GM18907 (cell line): ENCODE measurements around the gene ARPP19.
"Not testable (repeated sequence)": the region's sequence is repeated elsewhere in the genome, so short reads cannot be mapped to it uniquely, and the experiment has no call there.

Experiments
- ATAC-seq: cut with Tn5 transposase; IDR thresholded peaks from one replicate; pipeline ENCODE4 v1.9.1; 2021; ENCODE audit warnings: mild to moderate bottlenecking, moderate library complexity; ENCODE audit not compliant: unreplicated experiment

ARPP19 gene

GRCh38 chr15:52515343-52515742 lies 53.5 kb downstream of the ARPP19 start:
- no peak for ATAC-seq

- ATAC-seq: no peak
Measured at GRCh38 chr15:52514482-52514881, 54.3 kb downstream of the ARPP19 start.

GRCh38 chr15:52512869-52513268 lies 56.0 kb downstream of the ARPP19 start:
- not testable (repeated sequence) for ATAC-seq

- ATAC-seq: no peak
Measured at GRCh38 chr15:52511084-52511483, 57.7 kb downstream of the ARPP19 start.

GRCh38 chr15:52509500-52510245 lies 59.2 kb downstream of the ARPP19 start:
- ATAC-seq: no peak

- ATAC-seq: no peak
Measured at GRCh38 chr15:52506549-52506948, 62.3 kb downstream of the ARPP19 start.

- ATAC-seq: no peak
Measured at GRCh38 chr15:52505151-52505550, 63.7 kb downstream of the ARPP19 start.

- peak; percentile 89 for ATAC-seq
Measured at GRCh38 chr15:52503788-52504496, 64.9 kb downstream of the ARPP19 start.

GRCh38 chr15:52502608-52503007 lies 66.2 kb downstream of the ARPP19 start:
- no peak for ATAC-seq

GRCh38 chr15:52499506-52499905 lies 69.3 kb downstream of the ARPP19 start:
- ATAC-seq: no peak

GRCh38 chr15:52498706-52499105 lies 70.1 kb downstream of the ARPP19 start:
- no peak for ATAC-seq
